ENCODE data around the gene SLC24A2. TPM values are rescaled to one million over a fixed set of nuclear protein-coding genes. Genes with fewer than 3 reads are reported as not detected.
"Not testable (repeated sequence)": the region's sequence is repeated elsewhere in the genome, so short reads cannot be mapped to it uniquely, and the experiment has no call there.

The SLC24A2 gene
- polyA plus RNA-seq: under 0.01 to 0.01 TPM in 2 of 3 replicates, not detected in the other
- polyA plus RNA-seq (2011; ENCODE audit: low read depth): not detected
- polyA plus RNA-seq (2011; cell fraction: cytosol; rRNA removed): not detected in 2 replicates
- polyA plus RNA-seq (2011; cell fraction: nucleus; rRNA removed): not detected in 2 replicates
- not detected in 2 replicates for polyA plus RNA-seq (2012; ENCODE audit: low replicate concordance)
- polyA minus RNA-seq: 0.22 TPM in 1 of 3 replicates, not detected in the others
- not detected for polyA minus RNA-seq (2011; cell fraction: cytosol; rRNA and poly(A)+ RNA removed)
- polyA minus RNA-seq (2011; cell fraction: nucleus; rRNA and poly(A)+ RNA removed): not detected in 2 replicates

DNA sequence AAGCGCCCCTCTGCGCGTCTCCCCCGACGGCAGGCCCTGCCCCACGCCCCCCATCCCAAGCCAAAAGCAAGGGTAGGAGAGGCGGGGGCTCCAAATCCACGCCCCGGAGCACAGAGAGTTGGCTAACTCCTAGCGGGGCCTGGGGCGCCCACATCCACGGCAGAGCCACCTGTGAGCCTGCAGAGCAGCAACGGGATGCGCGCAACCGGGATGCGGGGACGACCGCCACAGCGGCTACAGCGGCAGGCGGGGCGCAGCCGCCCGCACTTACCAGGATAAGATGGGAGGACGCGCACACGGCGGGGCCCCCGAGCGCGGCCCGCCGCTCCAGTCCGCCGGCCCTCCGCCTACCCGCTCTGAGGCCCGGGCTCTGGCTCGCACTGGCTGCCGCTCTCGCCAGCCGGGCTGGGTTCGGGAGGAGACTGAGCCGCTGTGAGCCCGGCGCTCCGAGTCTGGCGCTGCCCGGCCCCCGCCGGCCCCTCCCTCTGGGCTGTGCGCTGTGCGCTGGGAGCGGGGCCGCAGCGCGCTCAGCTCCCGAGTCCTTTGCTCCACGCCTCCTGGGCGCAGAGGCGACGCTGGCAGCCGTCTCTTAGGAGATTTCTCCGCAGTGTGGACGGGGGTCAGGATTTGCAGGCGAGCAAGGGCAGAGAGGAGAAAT, at the start of gene SLC24A2:
Gene SLC24A2 (minus strand): TSS at position 424 of the 658 bp plus-strand sequence.
- no peaks in the 10 kb centered on the region for H4K20me1 ChIP-seq (ENCODE audit: control insufficient read depth, extremely low read depth, insufficient read depth, low read length)
- H3K9me3 ChIP-seq (ENCODE audit: control insufficient read depth, low read depth, low read length): no peaks in the 10 kb centered on the region
- FAIRE-seq: no peak
- no peak within 1 kb of the TSS for H3K4me3 ChIP-seq (ENCODE audit: control insufficient read depth in 2 of 3, extremely low read depth in 1 of 3, insufficient read depth in 2 of 3, low read depth in 1 of 3, low read length in 3 of 3)
- no peak within 1 kb of the TSS for H3K27ac ChIP-seq (ENCODE audit: control insufficient read depth, insufficient read depth, low read length)
- peaks cover 23% of the 10 kb centered on the region for H3K27me3 ChIP-seq (ENCODE audit: control insufficient read depth, extremely low read depth, insufficient read depth, low read length)
- H3K9ac ChIP-seq (ENCODE audit: control insufficient read depth, extremely low read depth, insufficient read depth, low read length): no peak within 1 kb of the TSS
- no peaks in the 10 kb centered on the region for H3K9me1 ChIP-seq (ENCODE audit: control insufficient read depth, extremely low read depth, insufficient read depth, low read length)
- H3K36me3 ChIP-seq (ENCODE audit: control insufficient read depth in 2 of 2, extremely low read depth in 1 of 2, insufficient read depth in 2 of 2, low read length in 2 of 2): no peaks in the 10 kb centered on the region
- no peaks in the 10 kb centered on the region for H3K79me2 ChIP-seq (ENCODE audit: control insufficient read depth, insufficient read depth, low read length)
- H2AFZ ChIP-seq (ENCODE audit: control insufficient read depth, low read length): no peak within 1 kb of the TSS
- dilution Hi-C loops (cut with MboI; ENCODE audit: extremely low pct_ligation_motif_present, low sequenced_read_pairs): no loop called here
- TF ChIP-seq EZH2 (IDR thresholded peaks at IDR 0.05; ENCODE audit: low read length): peak; percentile 53
- TF ChIP-seq CTCF (optimal IDR thresholded peaks at IDR 0.05 in 1 of 3, IDR thresholded peaks at IDR 0.05 in 1 of 3, conservative IDR thresholded peaks at IDR 0.05 in 1 of 3; ENCODE audit: extremely low read depth in 1 of 3, insufficient read depth in 2 of 3, low read length in 3 of 3): no peak
- no peak within 1 kb of the TSS for H3K4me2 ChIP-seq (ENCODE audit: control insufficient read depth, extremely low read depth, insufficient read depth, low read depth, low read length)
- no peaks in the 10 kb centered on the region for H3K4me1 ChIP-seq (ENCODE audit: control insufficient read depth, extremely low read depth, insufficient read depth, low read length)
- DNase-seq (ENCODE audit: low read depth, low spot score): no peak

- H3K79me2 ChIP-seq (ENCODE audit: control insufficient read depth, insufficient read depth, low read length); H3K4me3 ChIP-seq (ENCODE audit: control insufficient read depth in 2 of 3, extremely low read depth in 1 of 3, insufficient read depth in 2 of 3, low read depth in 1 of 3, low read length in 3 of 3); DNase-seq (ENCODE audit: low read depth, low spot score); FAIRE-seq; H3K4me2 ChIP-seq (ENCODE audit: control insufficient read depth, extremely low read depth, insufficient read depth, low read depth, low read length); H3K9me3 ChIP-seq (ENCODE audit: control insufficient read depth, low read depth, low read length); H4K20me1 ChIP-seq (ENCODE audit: control insufficient read depth, extremely low read depth, insufficient read depth, low read length); H3K9me1 ChIP-seq (ENCODE audit: control insufficient read depth, extremely low read depth, insufficient read depth, low read length); H3K9ac ChIP-seq (ENCODE audit: control insufficient read depth, extremely low read depth, insufficient read depth, low read length); H3K27me3 ChIP-seq (ENCODE audit: control insufficient read depth, extremely low read depth, insufficient read depth, low read length); H2AFZ ChIP-seq (ENCODE audit: control insufficient read depth, low read length); H3K36me3 ChIP-seq (ENCODE audit: control insufficient read depth in 2 of 2, extremely low read depth in 1 of 2, insufficient read depth in 2 of 2, low read length in 2 of 2); H3K27ac ChIP-seq (ENCODE audit: control insufficient read depth, insufficient read depth, low read length); H3K4me1 ChIP-seq (ENCODE audit: control insufficient read depth, extremely low read depth, insufficient read depth, low read length); dilution Hi-C loops (cut with MboI; ENCODE audit: extremely low pct_ligation_motif_present, low sequenced_read_pairs): not testable (repeated sequence)
Measured at GRCh38 chr9:19833331-19833730, 44.5 kb upstream of the SLC24A2 start.

All from keratinocyte (primary cell).